Lower leg skin (tissue), 4 donors: ENCODE data around the gene ARL5C. TPM values are rescaled to one million over a fixed set of nuclear protein-coding genes. Genes with fewer than 3 reads are reported as not detected.

Experiments used
- DNase-seq, 2 donors: peaks; one replicate each; pipeline ENCODE4 v3.0.0-alpha.2; 2019; ENCODE audit warnings: low spot score in 2 of 2
- H3K4me3 ChIP-seq: fragments of 200-600 bp; sonication (generic); 2 replicates; pipeline ENCODE4 v1.5.1; 2017; ENCODE audit warnings: mild to moderate bottlenecking, low read depth; ENCODE audit not compliant: poor library complexity, severe bottlenecking
- POLR2A ChIP-seq, 2 donors: fragments of 450-650 bp; IDR thresholded peaks; one replicate each; pipeline ENCODE4 v1.6.1; 2016 to 2017; ENCODE audit warnings: antibody characterized with exemption in 2 of 2, mild to moderate bottlenecking in 1 of 2, moderate library complexity in 1 of 2
- WGBS, 2 donors: methylation state at CpG; one replicate each; pipeline ENCODE4 v1.1.5; 2018; 5-methylcytosine and 5-hydroxymethylcytosine counted together
- intact Hi-C: fragments of 100-400 bp; cut with DNase I; formaldehyde crosslinking; loops from one replicate; pipeline ENCODE4 v1.15.0; 2023; ENCODE audit warnings: low total_unique reads
- total RNA-seq, 4 donors: library from RNA; depleted of rRNA; stranded (reverse); fragments of >200 nt; gene quantifications; one replicate each; pipeline ENCODE4 v1.1.0, GENCODE V29; 2016
- TF ChIP-seq, protein P1 (sequence below), 3 donors: fragments of 450-650 bp; IDR thresholded peaks; one replicate each; pipeline ENCODE4 v1.5.1; 2016; ENCODE audit warnings: antibody characterized with exemption in 3 of 3, mild to moderate bottlenecking in 3 of 3, moderate library complexity in 2 of 3

ARL5C gene
- total RNA-seq, 4 donors from 2014 or later: not detected

DNA sequence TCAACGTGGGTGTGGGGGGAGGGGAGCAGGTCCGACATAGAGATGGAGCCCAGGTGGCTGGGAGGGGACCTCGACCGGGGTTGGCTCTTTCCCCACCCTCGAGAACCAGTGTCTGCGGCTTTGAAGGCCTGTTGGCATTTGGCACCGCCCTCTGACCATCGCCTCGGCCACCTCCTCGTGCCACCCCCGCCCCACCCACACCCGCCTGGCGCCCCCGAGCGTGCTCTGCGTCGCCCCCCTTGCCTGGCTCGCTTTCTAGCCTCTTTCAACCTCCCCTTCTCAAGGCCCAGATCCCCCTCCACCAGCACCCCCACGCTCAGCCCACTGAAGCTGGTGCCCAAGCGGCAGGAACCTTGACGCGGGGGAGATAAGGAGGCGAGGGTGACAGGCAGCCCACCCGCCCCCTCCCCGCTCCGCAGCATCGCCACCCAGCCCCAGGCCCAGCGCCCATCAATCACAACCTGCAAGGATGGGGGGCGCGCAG is 30.9 kb upstream of the ARL5C start:
- H3K4me3 ChIP-seq: peak overlapping the region; percentile 66
- TF ChIP-seq, protein P1, sequence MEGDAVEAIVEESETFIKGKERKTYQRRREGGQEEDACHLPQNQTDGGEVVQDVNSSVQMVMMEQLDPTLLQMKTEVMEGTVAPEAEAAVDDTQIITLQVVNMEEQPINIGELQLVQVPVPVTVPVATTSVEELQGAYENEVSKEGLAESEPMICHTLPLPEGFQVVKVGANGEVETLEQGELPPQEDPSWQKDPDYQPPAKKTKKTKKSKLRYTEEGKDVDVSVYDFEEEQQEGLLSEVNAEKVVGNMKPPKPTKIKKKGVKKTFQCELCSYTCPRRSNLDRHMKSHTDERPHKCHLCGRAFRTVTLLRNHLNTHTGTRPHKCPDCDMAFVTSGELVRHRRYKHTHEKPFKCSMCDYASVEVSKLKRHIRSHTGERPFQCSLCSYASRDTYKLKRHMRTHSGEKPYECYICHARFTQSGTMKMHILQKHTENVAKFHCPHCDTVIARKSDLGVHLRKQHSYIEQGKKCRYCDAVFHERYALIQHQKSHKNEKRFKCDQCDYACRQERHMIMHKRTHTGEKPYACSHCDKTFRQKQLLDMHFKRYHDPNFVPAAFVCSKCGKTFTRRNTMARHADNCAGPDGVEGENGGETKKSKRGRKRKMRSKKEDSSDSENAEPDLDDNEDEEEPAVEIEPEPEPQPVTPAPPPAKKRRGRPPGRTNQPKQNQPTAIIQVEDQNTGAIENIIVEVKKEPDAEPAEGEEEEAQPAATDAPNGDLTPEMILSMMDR (IDR thresholded peaks at IDR 0.05): no peak
- DNase-seq: no peak
- intact Hi-C loops: no loop called here
- 3% methylated on average over 18 to 21 of the region's 30 CpGs for WGBS, 2 donors

DNA sequence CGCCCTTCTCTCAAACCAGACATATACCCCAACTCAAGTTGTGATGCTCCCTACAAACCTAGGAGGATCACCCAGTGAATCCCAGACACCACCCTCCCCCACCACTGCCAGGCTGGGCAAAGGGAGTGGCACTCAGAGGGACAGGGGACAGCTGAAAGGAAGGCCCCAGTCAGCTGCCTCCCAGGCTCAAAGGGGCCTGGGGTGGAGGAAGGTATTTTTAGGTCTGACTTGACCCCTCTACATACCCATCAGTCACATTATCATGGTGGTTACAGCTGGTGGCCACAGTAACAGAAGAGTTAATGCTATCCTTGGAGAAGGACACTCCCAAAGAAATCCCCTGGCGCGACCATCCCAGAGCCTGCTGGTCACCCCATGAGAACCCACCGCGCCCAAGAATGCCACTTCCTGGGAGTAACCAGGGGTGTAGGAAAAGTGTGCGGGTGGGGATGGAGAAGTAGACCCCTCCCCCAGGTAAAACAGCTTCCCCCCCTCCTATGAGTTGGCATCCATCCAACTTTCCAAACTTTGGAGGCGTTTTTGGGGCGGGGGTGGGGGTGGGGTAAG is 30.4 kb upstream of the ARL5C start:
- no peak overlapping the region for H3K4me3 ChIP-seq
- WGBS, 2 donors: 23 to 39% methylated on average over 6 to 8 of the region's 8 CpGs
- intact Hi-C loops: no loop called here
- TF ChIP-seq POLR2A (IDR thresholded peaks at IDR 0.05): no peak
- TF ChIP-seq, protein P1 (IDR thresholded peaks at IDR 0.05): no peak
- no peak for DNase-seq

DNA sequence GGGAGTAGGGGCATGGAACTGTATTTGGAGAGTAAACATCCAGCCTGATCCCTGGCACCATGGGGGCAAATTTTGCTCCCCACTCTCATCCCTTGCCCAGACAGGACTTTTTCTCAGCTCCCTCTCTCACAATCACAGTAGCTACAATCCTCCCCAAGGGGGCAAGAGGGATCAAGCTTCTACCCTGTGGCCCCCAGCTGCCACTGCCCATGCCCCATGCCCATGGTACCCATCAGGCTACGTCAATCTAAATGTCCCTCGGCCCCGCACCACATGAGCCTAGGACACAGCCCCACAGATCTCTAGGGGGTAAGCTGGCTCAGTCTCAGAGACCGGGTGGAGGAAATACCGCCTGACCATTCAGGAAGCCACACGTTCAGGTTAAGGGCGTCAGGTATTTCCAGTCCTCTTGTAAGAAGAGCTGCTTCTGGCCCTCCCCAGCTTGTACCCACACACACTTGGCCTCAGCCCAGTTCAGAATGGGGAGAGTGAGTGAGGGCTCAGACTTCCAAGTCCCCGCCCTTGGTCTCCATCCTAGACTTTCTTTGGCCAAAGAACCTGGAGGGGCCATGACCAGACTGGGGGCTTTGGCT is 29.7 kb upstream of the ARL5C start:
- 45 to 48% methylated on average over 7 to 8 of the region's 8 CpGs for WGBS, 2 donors
- DNase-seq: no peak
- TF ChIP-seq POLR2A (IDR thresholded peaks at IDR 0.05): no peak
- TF ChIP-seq, protein P1 (IDR thresholded peaks at IDR 0.05): no peak
- intact Hi-C loops: no loop called here
- H3K4me3 ChIP-seq: no peak overlapping the region

- intact Hi-C loops: no loop called here
- 43 to 57% methylated on average over 10 of the region's 10 CpGs for WGBS, 2 donors
- H3K4me3 ChIP-seq: no peak overlapping the region
- TF ChIP-seq, protein P1 (IDR thresholded peaks at IDR 0.05): no peak
- no peak for TF ChIP-seq POLR2A (IDR thresholded peaks at IDR 0.05)
- DNase-seq: no peak
Measured at GRCh38 chr17:39194985-39195524, 29.1 kb upstream of the ARL5C start.

GRCh38 chr17:39194089-39194984 is 28.4 kb upstream of the ARL5C start:
- intact Hi-C loops: no loop called here
- DNase-seq: no peak
- TF ChIP-seq POLR2A (IDR thresholded peaks at IDR 0.05): no peak
- TF ChIP-seq, protein P1 (IDR thresholded peaks at IDR 0.05): no peak
- no peak overlapping the region for H3K4me3 ChIP-seq
- 65 to 70% methylated on average over 20 of the region's 20 CpGs for WGBS, 2 donors
